Transverse colon (tissue), 4 donors: ENCODE results near the gene BROX. TPM values are rescaled to one million over a fixed set of nuclear protein-coding genes. Genes with fewer than 3 reads are reported as not detected.
A peak's percentile ranks its signal among the peaks of the same experiment; 100 is the strongest.

Experiments used
- DNase-seq: peaks from one replicate; pipeline ENCODE4 v3.0.0-alpha.2; 2019
- H3K27ac ChIP-seq, 4 donors: fragments of 200-600 bp; sonication (generic); 2 replicates each; pipeline ENCODE4 v1.5.1; 2016 to 2018; ENCODE audit warnings: inconsistent platforms in 4 of 4
- H3K27me3 ChIP-seq: fragments of 200-600 bp; sonication (generic); 2 replicates; pipeline ENCODE4 v1.5.1; 2017; ENCODE audit warnings: inconsistent platforms
- H3K36me3 ChIP-seq, 4 donors: fragments of 200-600 bp; sonication (generic); 2 replicates each; pipeline ENCODE4 v1.5.1; 2017 to 2019; ENCODE audit warnings: inconsistent platforms in 4 of 4
- H3K4me1 ChIP-seq, 4 donors: fragments of 200-600 bp; sonication (generic); 2 replicates each; pipeline ENCODE4 v1.5.1; 2017 to 2020; ENCODE audit warnings: inconsistent platforms in 4 of 4
- H3K4me3 ChIP-seq, 4 donors: fragments of 200-600 bp; sonication (generic); 1 replicate in 1 of 4; 2 replicates in 3 of 4; pipeline versions ENCODE4 v1.5.1 to v1.6.1; 2017 to 2019; ENCODE audit warnings: inconsistent platforms in 4 of 4
- H3K9me3 ChIP-seq, 2 donors: fragments of 200-600 bp; sonication (generic); 2 replicates each; pipeline ENCODE4 v1.5.1; 2017 to 2019; ENCODE audit warnings: inconsistent platforms in 2 of 2
- CTCF ChIP-seq, 5 experiments: fragments of 200-600 bp in 3 of 5; fragments of 450-650 bp in 2 of 5; sonication (generic) in 3 of 5; IDR thresholded peaks; 1 replicate in 2 of 5; 2 replicates in 3 of 5; pipeline ENCODE4 v1.5.1; 2016 to 2017; ENCODE audit warnings: antibody characterized with exemption in 5 of 5, inconsistent platforms in 3 of 5, mild to moderate bottlenecking in 2 of 5, moderate library complexity in 1 of 5
- EP300 ChIP-seq: sonication (generic); formaldehyde crosslinking; IDR thresholded peaks from one replicate; pipeline ENCODE4 v1.6.1; 2017; ENCODE audit warnings: antibody characterized with exemption, low read depth
- POLR2A ChIP-seq: fragments of 450-650 bp; IDR thresholded peaks from one replicate; pipeline ENCODE4 v1.6.1; 2016; ENCODE audit warnings: antibody characterized with exemption, mild to moderate bottlenecking, moderate library complexity
- POLR2AphosphoS5 ChIP-seq, 3 donors: sonication (generic); formaldehyde crosslinking; IDR thresholded peaks; one replicate each; pipeline ENCODE4 v1.6.1; 2016; ENCODE audit warnings: antibody characterized with exemption in 3 of 3
- WGBS, 2 donors: methylation state at CpG; one replicate each; pipeline ENCODE4 v1.1.5; 2018; ENCODE audit warnings: low coverage in 1 of 2; 5-methylcytosine and 5-hydroxymethylcytosine counted together
- in situ Hi-C, 4 donors: fragments of 200-750 bp; cut with MboI; loops; one replicate each; pipeline versions ENCODE4 v1.15.0 to v1.15.1; 2017; ENCODE audit warnings: low sequenced_read_pairs in 3 of 4, low pct_ligation_motif_present in 1 of 4, low pct_unique_long_range_greater_than_20kb in 1 of 4
- intact Hi-C: fragments of 100-400 bp; cut with DNase I; formaldehyde crosslinking; loops from one replicate; pipeline ENCODE4 v1.15.1; 2023; ENCODE audit warnings: low total_unique reads
- total RNA-seq, 4 donors: library from RNA; depleted of rRNA; stranded (reverse); fragments of >200 nt; gene quantifications; one replicate each; pipeline ENCODE4 v1.1.0, GENCODE V29; 2016

Gene BROX
- total RNA-seq, 4 donors from 2014 or later: 20.9 to 53.7 (median 43.3) TPM

GRCh38 chr1:222749927-222750326, 37.6 kb downstream of the BROX start:
- Histone ChIP-seq H3K4me1 (no peaks in the 10 kb centered on the region), H3K27me3 (no peaks in the 10 kb centered on the region), H3K27ac (no peak overlapping the region), H3K36me3 (no peaks in the 10 kb centered on the region), H3K4me3 (no peak overlapping the region), H3K9me3 (no peaks in the 10 kb centered on the region)
- intact Hi-C loops (loop anchor here (10.0 kb wide), 1 partner anchor 335 kb away; no protein-coding TSS in a partner anchor), in situ Hi-C loops (no loop called here)
- no peak for DNase-seq
- no peak for TF ChIP-seq POLR2AphosphoS5 (IDR thresholded peaks at IDR 0.05)
- TF ChIP-seq CTCF (IDR thresholded peaks at IDR 0.05): no peak
- TF ChIP-seq POLR2A: no peak
- TF ChIP-seq EP300: no peak

GRCh38 chr1:222750651-222751050, 38.3 kb downstream of the BROX start:
- Histone ChIP-seq H3K4me1 (no peaks in the 10 kb centered on the region), H3K4me3 (no peak overlapping the region), H3K27ac (no peak overlapping the region), H3K36me3 (no peaks in the 10 kb centered on the region), H3K9me3 (no peaks in the 10 kb centered on the region), H3K27me3 (no peaks in the 10 kb centered on the region)
- DNase-seq: no peak
- TF ChIP-seq POLR2A (no peak), POLR2AphosphoS5 (IDR thresholded peaks at IDR 0.05) (no peak), EP300 (no peak), CTCF (IDR thresholded peaks at IDR 0.05) (no peak)
- whole genome bisulfite sequencing, 2 donors: 81 to 95% methylated on average over 1 of the region's 1 CpG
- intact Hi-C loops (loop anchor here (10.0 kb wide), 1 partner anchor 334 kb away; no protein-coding TSS in a partner anchor), in situ Hi-C loops (no loop called here)

- DNase-seq: no peak
- in situ Hi-C loops (no loop called here), intact Hi-C loops (loop anchor here (10.0 kb wide), 1 partner anchor 334 kb away; no protein-coding TSS in a partner anchor)
- Histone ChIP-seq H3K9me3 (no peaks in the 10 kb centered on the region), H3K4me3 (no peak overlapping the region), H3K4me1 (no peaks in the 10 kb centered on the region), H3K27me3 (no peaks in the 10 kb centered on the region), H3K36me3 (no peaks in the 10 kb centered on the region), H3K27ac (no peak overlapping the region)
- WGBS, 2 donors: 68 to 78% methylated on average over 3 of the region's 3 CpGs
- no peak for TF ChIP-seq POLR2AphosphoS5 (IDR thresholded peaks at IDR 0.05)
- TF ChIP-seq POLR2A: no peak
- no peak for TF ChIP-seq CTCF (IDR thresholded peaks at IDR 0.05)
Measured at GRCh38 chr1:222751255-222751654, 38.9 kb downstream of the BROX start.

GRCh38 chr1:222754366-222755139, 42.2 kb downstream of the BROX start:
- no peak overlapping the region for H3K4me3 ChIP-seq
- DNase-seq: peak; percentile 31

More at GRCh38 chr1:222754366-222755139, 42.2 kb downstream of the BROX start:
- Histone ChIP-seq H3K4me1 (peaks cover 0 to 9% (median 0%) of the 10 kb centered on the region in 4 donors), H3K36me3 (no peaks in the 10 kb centered on the region), H3K27ac (peak overlapping the region; percentile 18 to 38 (median 31)), H3K27me3 (no peaks in the 10 kb centered on the region), H3K9me3 (no peaks in the 10 kb centered on the region)
- WGBS, 2 donors: 78 to 97% methylated on average over 6 to 10 of the region's 10 CpGs
- TF ChIP-seq POLR2AphosphoS5 (IDR thresholded peaks at IDR 0.05) (no peak), EP300 (no peak), CTCF (IDR thresholded peaks at IDR 0.05) (no peak), POLR2A (no peak)
- in situ Hi-C loops (no loop called here), intact Hi-C loops (loop anchor here (10.0 kb wide), 1 partner anchor 330 kb away; no protein-coding TSS in a partner anchor)
